Measurements from ENCODE around the gene TIMM13. TPM values are rescaled to one million over a fixed set of nuclear protein-coding genes. Genes with fewer than 3 reads are reported as not detected.

The TIMM13 gene
- total and polyA plus RNA-seq, 9 of the 15 experiments (the other 6 are each of a cell fraction or from before 2014, with no cell fraction given) = 17.6 to 215 (median 71.8) TPM

GRCh38 chr19:2458054-2458453, 30.7 kb upstream of the TIMM13 start:
- no peak overlapping the region for H3K9ac ChIP-seq (ENCODE audit: insufficient read depth in 1 of 2, low read depth in 2 of 2, low read length in 2 of 2)

More at GRCh38 chr19:2458054-2458453, 30.7 kb upstream of the TIMM13 start:
- Histone ChIP-seq H3K36me3 (ENCODE audit: control insufficient read depth, insufficient read depth, low read length) (peaks cover 11% of the 10 kb centered on the region; the same call in 1 of the 3 replicates), H4K20me1 (replicated peaks; ENCODE audit: control insufficient read depth, insufficient read depth, low read length) (peaks cover 21% of the 10 kb centered on the region; the same call in 1 of the 2 replicates), H3K27ac (ENCODE audit: extremely low read depth, low read depth, low read length) (no peak overlapping the region), H3K4me3 (no peak overlapping the region), H3K27me3 (ENCODE audit: control insufficient read depth in 2 of 2, insufficient read depth in 2 of 2, low read length in 2 of 2) (no peaks in the 10 kb centered on the region), H3K4me1 (replicated peaks in 1 of 2; ENCODE audit: control insufficient read depth in 2 of 2, insufficient read depth in 2 of 2, low read length in 2 of 2) (peaks cover 5 to 58% of the 10 kb centered on the region in 2 experiments; a peak in 3 of 5 replicates), H3K9me1 (ENCODE audit: control insufficient read depth, insufficient read depth, low read length) (peaks cover 13% of the 10 kb centered on the region), H2AFZ (ENCODE audit: low read depth, low read length) (no peak overlapping the region), H3K79me2 (ENCODE audit: control insufficient read depth, insufficient read depth, low read length) (peaks cover 41% of the 10 kb centered on the region), H3K4me2 (ENCODE audit: insufficient read depth, low read length) (no peak overlapping the region), H3K9me3 (replicated peaks; ENCODE audit: control insufficient read depth, insufficient read depth, low read depth, low read length) (no peaks in the 10 kb centered on the region)
- DNase-seq (ENCODE audit: extremely low read depth in 1 of 4, low spot score in 3 of 4) (no peak), ATAC-seq (no peak), FAIRE-seq (no peak)
- in situ Hi-C loops (cut with MboI) (no loop called here), intact Hi-C loops (cut with micrococcal nuclease) (no loop called here)
- ChIA-PET POLR2A (interaction anchor here (0.6 kb wide), 1 partner anchor 21 kb away, joined by 3 read pairs; no protein-coding TSS in a partner anchor), CTCF (ENCODE audit: low intra/inter-chr PET ratio) (no interaction called here)
- no TSS peak for BruUV-seq (replicated peaks)
- no peak for TF ChIP-seq TCFL5 (CRISPR knock-in tag; conservative IDR thresholded peaks at IDR 0.05)
- TF ChIP-seq, protein P1, sequence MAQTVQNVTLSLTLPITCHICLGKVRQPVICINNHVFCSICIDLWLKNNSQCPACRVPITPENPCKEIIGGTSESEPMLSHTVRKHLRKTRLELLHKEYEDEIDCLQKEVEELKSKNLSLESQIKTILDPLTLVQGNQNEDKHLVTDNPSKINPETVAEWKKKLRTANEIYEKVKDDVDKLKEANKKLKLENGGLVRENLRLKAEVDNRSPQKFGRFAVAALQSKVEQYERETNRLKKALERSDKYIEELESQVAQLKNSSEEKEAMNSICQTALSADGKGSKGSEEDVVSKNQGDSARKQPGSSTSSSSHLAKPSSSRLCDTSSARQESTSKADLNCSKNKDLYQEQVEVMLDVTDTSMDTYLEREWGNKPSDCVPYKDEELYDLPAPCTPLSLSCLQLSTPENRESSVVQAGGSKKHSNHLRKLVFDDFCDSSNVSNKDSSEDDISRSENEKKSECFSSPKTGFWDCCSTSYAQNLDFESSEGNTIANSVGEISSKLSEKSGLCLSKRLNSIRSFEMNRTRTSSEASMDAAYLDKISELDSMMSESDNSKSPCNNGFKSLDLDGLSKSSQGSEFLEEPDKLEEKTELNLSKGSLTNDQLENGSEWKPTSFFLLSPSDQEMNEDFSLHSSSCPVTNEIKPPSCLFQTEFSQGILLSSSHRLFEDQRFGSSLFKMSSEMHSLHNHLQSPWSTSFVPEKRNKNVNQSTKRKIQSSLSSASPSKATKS (CRISPR knock-in tag; IDR thresholded peaks at IDR 0.05) = no peak
- peak; percentile 1 for TF ChIP-seq RBM25 (IDR thresholded peaks at IDR 0.05; ENCODE audit: low read depth, low read length, severe bottlenecking)
- TF ChIP-seq JUN (IDR thresholded peaks at IDR 0.05; ENCODE audit: borderline replicate concordance, low read depth, low read length) = no peak
- TF ChIP-seq JUN (CRISPR knock-in tag; IDR thresholded peaks at IDR 0.05; ENCODE audit: borderline replicate concordance) = no peak
- no peak for TF ChIP-seq PRPF4 (IDR thresholded peaks at IDR 0.05; ENCODE audit: insufficient read depth, low read depth, low read length, poor library complexity, severe bottlenecking)
- WGBS (ENCODE audit: insufficient coverage, low coverage, missing lambda C conversion rate) = 63% methylated on average over 4 of the region's 5 CpGs

All from K562 (cell line).